IMR-90 (cell line): ENCODE measurements around the gene ACAD11. TPM values are rescaled to one million over a fixed set of nuclear protein-coding genes. Genes with fewer than 3 reads are reported as not detected.

ENCODE experiments used
- ATAC-seq: fragments of 200-7000 bp; cut with Tn5 transposase; 2 replicates; pipeline ENCODE4 v1.9.1; 2020; ENCODE audit warnings: low read depth, mild to moderate bottlenecking, moderate library complexity
- BruUV-seq: library from RNA; stranded (reverse); fragments of 400-500 nt; replicated peaks from 2 replicates; lab custom pipeline; 2021; lab: Mats Ljungman, UMichigan
- CTCF ChIA-PET: fragments of 300-600 bp; formaldehyde crosslinking; extraction: SDS; loops from one replicate; lab custom pipeline; 2021; ENCODE audit warnings: antibody characterized with exemption; lab: Yijun Ruan, JAX
- POLR2A ChIA-PET: fragments of 300-600 bp; sonication (Branson Sonifier 250); formaldehyde crosslinking; loops from one replicate; lab custom pipeline; 2022; ENCODE audit warnings: antibody characterized with exemption; ENCODE audit not compliant: unreplicated experiment; lab: Charles Lee
- DNase-seq: peaks from one replicate; pipeline ENCODE4 v3.0.0; 2013
- H2AFZ ChIP-seq: replicated peaks from 2 replicates; pipeline ENCODE3; 2013; ENCODE audit warnings: low read length, mild to moderate bottlenecking; ENCODE audit not compliant: poor library complexity
- H2AK5ac ChIP-seq: 2 replicates; pipeline ENCODE4 v1.6.1; 2013; ENCODE audit warnings: low read depth, low read length, inconsistent platforms
- H2AK9ac ChIP-seq: replicated peaks from 2 replicates; pipeline ENCODE3; 2013; ENCODE audit warnings: mild to moderate bottlenecking, low read depth, low read length, moderate library complexity; ENCODE audit not compliant: poor library complexity
- H2BK120ac ChIP-seq: 2 replicates; pipeline ENCODE4 v1.6.1; 2013; ENCODE audit warnings: low read depth, low read length, inconsistent platforms
- H2BK15ac ChIP-seq: 3 replicates; pipeline ENCODE4 v1.6.1; 2013; ENCODE audit warnings: low read depth, low read length, inconsistent platforms
- H2BK20ac ChIP-seq: 2 replicates; pipeline ENCODE4 v1.6.1; 2013; ENCODE audit warnings: low read depth, mild to moderate bottlenecking, inconsistent platforms, low read length, moderate library complexity
- H2BK5ac ChIP-seq: 2 replicates; pipeline ENCODE4 v1.6.1; 2013; ENCODE audit warnings: mild to moderate bottlenecking, low read depth, low read length, inconsistent platforms; ENCODE audit not compliant: poor library complexity, severe bottlenecking
- H3K14ac ChIP-seq: replicated peaks from 2 replicates; pipeline ENCODE4 v1.6.1; 2013; ENCODE audit warnings: low read depth, low read length, inconsistent platforms
- H3K18ac ChIP-seq: 2 replicates; pipeline ENCODE4 v1.6.1; 2013; ENCODE audit warnings: low read depth, low read length, control low read depth
- H3K23ac ChIP-seq: 2 replicates; pipeline ENCODE4 v1.6.1; 2013; ENCODE audit warnings: low read depth, low read length, inconsistent platforms
- H3K27ac ChIP-seq: 2 replicates; pipeline ENCODE4 v1.5.1; 2013; ENCODE audit warnings: mild to moderate bottlenecking, control low read depth, low read length; ENCODE audit not compliant: insufficient read depth
- H3K27me3 ChIP-seq: 2 replicates; pipeline ENCODE4 v1.6.1; 2013; ENCODE audit warnings: low read length; ENCODE audit not compliant: control insufficient read depth, insufficient read depth
- H3K36me3 ChIP-seq: 2 replicates; pipeline ENCODE4 v1.6.1; 2013; ENCODE audit warnings: low read length, mixed read lengths; ENCODE audit not compliant: control insufficient read depth, insufficient read depth
- H3K4ac ChIP-seq: 2 replicates; pipeline ENCODE4 v1.6.1; 2013; ENCODE audit warnings: low read depth, low read length, inconsistent platforms
- H3K4me1 ChIP-seq: 2 replicates; pipeline ENCODE4 v1.6.1; 2013; ENCODE audit warnings: low read length, mixed read lengths; ENCODE audit not compliant: control insufficient read depth, insufficient read depth
- H3K4me2 ChIP-seq: 2 replicates; pipeline ENCODE4 v1.6.1; 2013; ENCODE audit warnings: low read depth, mild to moderate bottlenecking, control low read depth, low read length, moderate library complexity
- H3K4me3 ChIP-seq: 2 replicates; pipeline ENCODE4 v1.5.1; 2013; ENCODE audit warnings: low read depth, mild to moderate bottlenecking, control low read depth, low read length, moderate library complexity; ENCODE audit not compliant: insufficient read depth
- H3K56ac ChIP-seq: 2 replicates; pipeline ENCODE4 v1.6.1; 2013; ENCODE audit warnings: low read length, inconsistent platforms; ENCODE audit not compliant: insufficient read depth; ENCODE audit errors: extremely low read depth
- H3K79me1 ChIP-seq, 2 experiments: 2 replicates each; pipeline ENCODE4 v1.6.1; 2013; ENCODE audit warnings: low read length in 2 of 2, inconsistent platforms in 1 of 2, low read depth in 1 of 2
- H3K9ac ChIP-seq: 2 replicates; pipeline ENCODE4 v1.6.1; 2013; ENCODE audit warnings: low read depth, low read length, control low read depth
- H3K9me1 ChIP-seq: 2 replicates; pipeline ENCODE4 v1.6.1; 2013; ENCODE audit warnings: low read length, inconsistent platforms; ENCODE audit not compliant: insufficient read depth
- H3K9me3 ChIP-seq: 2 replicates; pipeline ENCODE4 v1.6.1; 2013; ENCODE audit warnings: low read length; ENCODE audit not compliant: control insufficient read depth, insufficient read depth
- H4K20me1 ChIP-seq: 2 replicates; pipeline ENCODE4 v1.6.1; 2013; ENCODE audit warnings: low read length, inconsistent platforms; ENCODE audit not compliant: insufficient read depth
- H4K5ac ChIP-seq: 2 replicates; pipeline ENCODE4 v1.6.1; 2013; ENCODE audit warnings: mild to moderate bottlenecking, low read depth, low read length, control low read depth
- H4K8ac ChIP-seq, 2 experiments: 2 replicates each; pipeline ENCODE4 v1.6.1; 2013; ENCODE audit warnings: low read depth in 2 of 2, low read length in 2 of 2, control low read depth in 1 of 2, inconsistent platforms in 1 of 2
- H4K91ac ChIP-seq: 2 replicates; pipeline ENCODE4 v1.6.1; 2013; ENCODE audit warnings: low read depth, low read length, inconsistent platforms; ENCODE audit not compliant: insufficient read depth
- RCOR1 ChIP-seq: IDR thresholded peaks from 2 replicates; pipeline ENCODE4 v1.6.1; 2012; ENCODE audit warnings: mild to moderate bottlenecking, low read length, improper control_type of control experiment; ENCODE audit not compliant: insufficient replicate concordance
- WGBS, 2 experiments: methylation state at CpG; one replicate each; pipeline versions ENCODE4 v1.1.5 to v1.1.7; 2013; ENCODE audit warnings: missing lambda C conversion rate in 2 of 2; ENCODE audit not compliant: insufficient read length in 1 of 2; ENCODE audit errors: extremely low coverage in 2 of 2; 5-methylcytosine and 5-hydroxymethylcytosine counted together
- dilution Hi-C: fragments of 300-500 bp; cut with HindIII; formaldehyde crosslinking; loops from one replicate; pipeline ENCODE4 v1.14.3; 2018; ENCODE audit warnings: low sequenced_read_pairs; ENCODE audit not compliant: unreplicated experiment
- in situ Hi-C: fragments of 300-500 bp; cut with MboI; formaldehyde crosslinking; loops from 3 replicates; pipeline ENCODE4 v1.14.3; 2019; ENCODE audit warnings: low sequenced_read_pairs, inconsistent platforms, mixed read lengths
- intact Hi-C: fragments of 100-400 bp; cut with micrococcal nuclease; formaldehyde crosslinking; loops from 2 replicates; pipeline ENCODE4 v1.10.0; 2022
- polyA plus RNA-seq, 3 experiments: library from polyadenylated mRNA; depleted of rRNA; stranded (reverse); fragments of >200 nt; gene quantifications; 2 replicates each; pipeline ENCODE4 v1.2.3, GENCODE V29; 2012; ENCODE audit warnings: low replicate concordance in 1 of 3
- total RNA-seq: library from RNA; depleted of rRNA; stranded (reverse); fragments of >200 nt; gene quantifications from 2 replicates; pipeline ENCODE4 v1.2.3, GENCODE V29; 2012

Gene ACAD11
- total and polyA plus RNA-seq, 2 of the 4 experiments (the other 2 are of a cell fraction) = 16.0 to 18.8 TPM

GRCh38 chr3:132509506-132509905, 150.1 kb downstream of the ACAD11 start:
- Histone ChIP-seq H2AFZ (no peak overlapping the region), H3K18ac (no peak overlapping the region), H2BK5ac (no peak overlapping the region), H3K27ac (no peak overlapping the region), H3K4me1 (no peaks in the 10 kb centered on the region), H3K9me3 (no peaks in the 10 kb centered on the region), H2BK120ac (no peak overlapping the region), H4K5ac (no peak overlapping the region), H2AK5ac (no peak overlapping the region), H3K56ac (no peak overlapping the region), H3K4ac (no peak overlapping the region), H3K36me3 (peaks cover 31% of the 10 kb centered on the region), H4K91ac (no peak overlapping the region), H2AK9ac (no peak overlapping the region), H4K8ac (no peak overlapping the region), H3K4me2 (no peak overlapping the region), H3K9ac (no peak overlapping the region), H3K79me1 (peaks cover 7 to 11% of the 10 kb centered on the region in 2 experiments; a peak in 2 of 4 replicates), H3K4me3 (no peak overlapping the region), H3K9me1 (no peaks in the 10 kb centered on the region), H3K27me3 (no peaks in the 10 kb centered on the region), H2BK15ac (no peak overlapping the region), H2BK20ac (no peak overlapping the region), H4K20me1 (no peaks in the 10 kb centered on the region), H3K23ac (no peak overlapping the region), H3K14ac (no peak overlapping the region)
- in situ Hi-C loops (no loop called here), dilution Hi-C loops (no loop called here), intact Hi-C loops (no loop called here)
- no peak for TF ChIP-seq RCOR1
- DNase-seq (no peak), ATAC-seq (no peak)
- CTCF ChIA-PET = interaction anchor here (1.2 kb wide), 1 partner anchor 17 kb away, joined by 3 read pairs; no protein-coding TSS in a partner anchor
- POLR2A ChIA-PET = no interaction called here
- WGBS, 2 experiments = no CpG with 5 or more reads among the region's 1 CpG
- no TSS peak for BruUV-seq
